Metanephros (tissue), 2 donors: Measurements from ENCODE around the gene SFMBT2. TPM values are rescaled to one million over a fixed set of nuclear protein-coding genes. Genes with fewer than 3 reads are reported as not detected.

Experiments
- small RNA-seq: library from RNA; depleted of rRNA; stranded (forward); fragments of <200 nt; gene quantifications from one replicate; pipeline ENCODE3, GENCODE V24; 2014; ENCODE audit warnings: low replicate concordance
- total RNA-seq: library from RNA; depleted of rRNA; stranded (reverse); fragments of >200 nt; gene quantifications from one replicate; pipeline ENCODE4 v1.2.3, GENCODE V29; 2014

The SFMBT2 gene
- total RNA-seq: 10.4 TPM

GRCh38 chr10:7410862-7411670 lies at the start of gene SFMBT2:
SFMBT2 (minus strand) TSS chr10:7411034; CDS start chr10:7381898, 29,136 bp downstream.

Small RNA genes within 50 kb of the gene (small RNA-seq; reads per million reads assigned to genes)
- gene AL590095.2 (not detected), gene COX6CP17 (not detected)
